Amniotic stem cell (primary cell): ENCODE measurements around the gene AGPS.
"Not testable (repeated sequence)": the region's sequence is repeated elsewhere in the genome, so short reads cannot be mapped to it uniquely, and the experiment has no call there.

ENCODE experiments used
- DNase-seq: peaks from one replicate; lab custom pipeline; 2025; lab: John Stamatoyannopoulos, UW

AGPS gene

GRCh38 chr2:177474998-177475397, 82.4 kb downstream of the AGPS start:
- DNase-seq: no peak

- DNase-seq: no peak
Measured at GRCh38 chr2:177476897-177477296, 84.3 kb downstream of the AGPS start.

- DNase-seq: no peak
Measured at GRCh38 chr2:177478029-177478428, 85.5 kb downstream of the AGPS start.

- no peak for DNase-seq
Measured at GRCh38 chr2:177478907-177479306, 86.3 kb downstream of the AGPS start.

GRCh38 chr2:177482195-177482594, 89.6 kb downstream of the AGPS start:
- no peak for DNase-seq

GRCh38 chr2:177483531-177483930, 91.0 kb downstream of the AGPS start:
- DNase-seq: no peak

GRCh38 chr2:177484180-177484795, 91.7 kb downstream of the AGPS start:
- no peak for DNase-seq

GRCh38 chr2:177485657-177486056, 93.1 kb downstream of the AGPS start:
- not testable (repeated sequence) for DNase-seq

GRCh38 chr2:177489719-177490301, 97.2 kb downstream of the AGPS start:
- no peak for DNase-seq

GRCh38 chr2:177495945-177496344, 103.4 kb downstream of the AGPS start:
- no peak for DNase-seq

GRCh38 chr2:177496921-177497320, 104.3 kb downstream of the AGPS start:
- DNase-seq: no peak

- DNase-seq: no peak
Measured at GRCh38 chr2:177501186-177501585, 108.6 kb downstream of the AGPS start.

GRCh38 chr2:177506505-177506904, 113.9 kb downstream of the AGPS start:
- no peak for DNase-seq

- DNase-seq: no peak
Measured at GRCh38 chr2:177506998-177507397, 114.4 kb downstream of the AGPS start.

- no peak for DNase-seq
Measured at GRCh38 chr2:177516824-177517544, 124.4 kb downstream of the AGPS start.

- DNase-seq: no peak
Measured at GRCh38 chr2:177518754-177519153, 126.2 kb downstream of the AGPS start.

GRCh38 chr2:177519534-177520115, 127.1 kb downstream of the AGPS start:
- no peak for DNase-seq

GRCh38 chr2:177520324-177520723, 127.8 kb downstream of the AGPS start:
- DNase-seq: no peak

GRCh38 chr2:177523781-177524180, 131.2 kb downstream of the AGPS start:
- no peak for DNase-seq

- DNase-seq: no peak
Measured at GRCh38 chr2:177525351-177525924, 132.9 kb downstream of the AGPS start.

- DNase-seq: no peak
Measured at GRCh38 chr2:177528351-177528933, 135.9 kb downstream of the AGPS start.

GRCh38 chr2:177529166-177529565, 136.6 kb downstream of the AGPS start:
- no peak for DNase-seq
